ENCODE results near the gene EGLN2.
"Not testable (repeated sequence)": the region's sequence is repeated elsewhere in the genome, so short reads cannot be mapped to it uniquely, and the experiment has no call there.

EGLN2 gene

DNA sequence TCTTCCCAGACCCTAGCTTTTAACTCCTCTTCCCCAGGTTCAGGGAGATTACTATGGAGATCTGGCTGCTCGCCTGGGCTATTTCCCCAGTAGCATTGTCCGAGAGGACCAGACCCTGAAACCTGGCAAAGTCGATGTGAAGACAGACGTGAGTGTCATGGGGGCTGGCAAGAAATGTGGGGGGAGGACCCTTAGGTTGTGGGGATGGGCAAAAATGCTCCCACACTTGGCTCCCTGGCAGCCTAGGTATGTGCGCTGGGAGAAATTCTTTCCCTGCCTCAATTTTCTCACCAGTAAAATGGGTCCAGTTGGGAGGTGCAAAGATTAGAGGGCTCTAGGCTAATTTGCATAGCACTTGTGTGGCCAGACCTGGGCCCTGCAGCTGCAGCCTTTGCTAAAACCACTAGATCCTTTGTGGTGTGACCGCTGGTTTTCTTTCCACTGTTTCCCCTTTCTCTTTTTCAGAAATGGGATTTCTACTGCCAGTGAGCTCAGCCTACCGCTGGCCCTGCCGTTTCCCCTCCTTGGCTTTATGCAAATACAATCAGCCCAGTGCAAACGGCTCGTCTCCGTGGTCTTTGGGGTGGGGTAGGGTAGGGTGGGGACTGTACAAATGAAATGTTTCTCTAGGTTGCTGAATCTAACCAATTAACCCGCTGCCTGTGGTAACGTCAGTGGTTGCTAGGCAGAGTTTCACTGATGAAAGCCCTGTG lies 21.9 kb upstream of the EGLN2 start:
- peak; percentile 85 to 90 for DNase-seq

DNA sequence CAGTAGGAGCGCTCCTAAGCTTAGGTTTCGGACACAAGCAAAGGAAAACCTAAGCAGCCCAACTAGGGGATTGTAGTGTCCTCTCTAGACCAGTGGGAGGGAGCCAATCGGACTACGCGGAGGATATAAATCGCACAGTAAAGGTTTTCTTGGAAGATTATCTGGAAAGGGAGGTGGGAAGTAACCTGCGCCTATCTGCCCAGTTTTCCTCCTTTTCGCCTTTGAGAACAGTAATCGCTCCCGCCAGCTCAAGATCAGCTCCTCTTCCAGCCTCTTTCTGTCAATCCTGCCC lies 21.4 kb upstream of the EGLN2 start:
- DNase-seq, result no peak

DNA sequence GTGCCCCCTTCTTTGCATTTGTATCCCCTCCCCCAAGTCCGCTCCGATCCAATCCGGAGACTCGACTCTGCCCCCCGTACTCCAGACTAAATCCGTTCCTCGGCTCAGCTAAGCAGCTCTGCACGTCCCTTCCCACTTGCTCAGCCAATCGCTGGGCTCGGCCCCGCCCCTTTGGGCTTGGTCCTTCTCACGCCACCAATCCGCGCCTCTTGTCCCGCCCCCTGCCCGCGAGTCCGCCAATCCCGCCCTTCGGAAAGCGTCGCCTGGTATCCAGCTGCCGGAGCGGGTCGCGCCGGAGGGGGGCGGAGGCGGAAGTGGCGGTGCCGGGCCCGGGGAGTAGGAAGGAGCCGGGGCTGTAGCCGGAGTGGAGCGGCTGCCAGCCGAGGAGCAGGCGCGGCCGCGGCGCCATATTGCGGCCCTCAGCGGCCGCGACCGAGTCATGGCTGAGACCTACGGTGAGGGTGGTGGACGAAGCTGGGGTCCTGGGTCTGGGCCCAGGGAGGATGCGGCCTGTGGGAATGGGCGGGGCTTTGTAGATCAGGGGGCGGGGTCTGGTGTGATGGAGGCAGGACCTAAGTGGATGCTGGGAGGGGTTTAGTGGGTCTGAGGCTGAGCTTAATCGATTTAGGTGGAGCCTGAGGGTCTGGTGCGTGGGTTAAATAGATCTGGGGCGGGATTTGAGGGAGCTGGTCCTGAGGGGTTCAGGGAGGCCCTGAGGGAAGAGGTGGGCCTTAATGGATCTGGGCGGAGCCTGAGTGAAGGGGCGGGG lies 20.9 kb upstream of the EGLN2 start, which contains the start of gene RAB4B:
RAB4B (plus strand) TSS at position 311 of the 769 bp plus-strand sequence; CDS start at position 440, 129 bp downstream.
- peak; percentile 100 for DNase-seq

DNA sequence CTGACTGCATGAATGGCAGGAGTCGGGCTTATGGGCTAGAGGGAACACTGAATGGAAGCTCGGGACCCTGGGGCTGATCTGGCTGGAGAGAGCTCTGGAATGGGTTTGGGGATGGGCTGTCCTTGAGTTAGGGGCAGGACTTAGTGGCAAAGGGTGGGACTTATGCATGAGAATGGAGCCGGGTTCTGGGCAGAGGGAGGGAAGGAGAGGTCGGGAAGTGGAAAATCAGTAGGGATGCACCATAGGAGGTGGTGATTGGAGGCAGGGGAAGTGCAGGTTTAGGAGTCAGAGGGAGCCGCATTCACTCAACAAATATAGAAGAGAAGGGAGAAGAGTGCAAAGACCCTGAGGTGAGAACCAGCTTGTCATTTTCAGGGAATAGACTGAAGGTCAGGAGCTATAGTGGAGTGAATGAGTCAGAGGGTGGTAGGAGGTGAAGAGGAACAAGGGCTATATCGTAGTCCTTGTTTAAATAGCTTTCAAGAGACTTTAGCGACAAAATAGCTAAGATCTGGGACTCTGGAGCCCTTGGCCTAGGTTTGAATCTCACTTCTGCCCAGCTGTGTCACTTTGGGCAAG lies 20.2 kb upstream of the EGLN2 start:
- no peak for DNase-seq

DNA sequence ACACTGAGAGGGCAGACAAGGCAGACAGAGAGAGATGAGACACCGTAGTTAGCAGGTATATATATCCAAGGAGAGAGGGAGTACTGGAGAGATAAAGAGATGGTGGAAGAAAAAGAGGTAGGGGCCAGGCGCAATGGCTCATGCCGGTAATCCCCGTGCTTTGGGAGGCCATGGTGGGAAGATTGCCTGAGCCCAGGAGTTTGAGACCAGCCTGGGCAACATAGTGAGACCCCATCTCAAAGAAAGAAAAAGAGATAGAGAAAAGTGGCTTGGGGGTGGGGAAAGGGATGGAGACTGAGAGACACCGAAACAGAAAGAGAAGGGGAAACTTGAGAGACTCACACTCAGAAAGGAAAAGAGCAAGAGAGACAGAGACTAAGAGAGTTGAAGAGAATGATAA lies 18.4 kb upstream of the EGLN2 start:
- no peak for DNase-seq

DNA sequence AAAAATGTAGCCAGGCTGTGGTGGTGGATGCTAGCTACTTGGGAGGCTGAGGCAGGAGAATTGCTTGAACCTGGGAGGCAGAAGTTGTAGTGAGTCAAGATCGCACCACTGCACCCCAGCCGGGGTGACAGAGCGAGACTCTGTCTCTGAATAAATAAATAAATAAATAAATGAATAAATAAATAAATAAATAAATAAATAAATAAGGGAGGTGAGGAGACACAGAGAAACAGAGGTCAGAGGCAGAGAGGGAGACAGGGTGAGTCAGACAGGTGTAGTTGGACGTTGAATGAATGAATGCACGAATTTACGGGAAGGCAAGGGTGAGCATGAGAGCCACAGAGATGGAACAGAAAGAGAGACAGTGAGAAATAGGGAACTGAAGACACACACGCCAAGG lies 17.9 kb upstream of the EGLN2 start:
- no peak for DNase-seq

DNA sequence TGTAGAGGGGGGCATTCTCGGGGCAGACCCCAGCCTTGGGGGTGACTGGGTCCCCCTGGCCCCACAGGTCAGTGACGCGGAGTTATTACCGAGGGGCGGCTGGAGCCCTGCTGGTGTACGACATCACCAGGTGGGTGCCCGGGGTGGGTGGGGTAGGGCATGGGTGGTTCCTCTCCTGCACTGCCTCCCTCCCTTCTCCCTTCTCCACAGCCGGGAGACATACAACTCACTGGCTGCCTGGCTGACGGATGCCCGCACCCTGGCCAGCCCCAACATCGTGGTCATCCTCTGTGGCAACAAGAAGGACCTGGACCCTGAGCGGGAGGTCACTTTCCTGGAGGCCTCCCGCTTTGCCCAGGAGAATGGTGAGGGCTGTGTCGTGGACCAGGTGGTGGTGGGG lies 15.3 kb upstream of the EGLN2 start:
- no peak for DNase-seq

DNA sequence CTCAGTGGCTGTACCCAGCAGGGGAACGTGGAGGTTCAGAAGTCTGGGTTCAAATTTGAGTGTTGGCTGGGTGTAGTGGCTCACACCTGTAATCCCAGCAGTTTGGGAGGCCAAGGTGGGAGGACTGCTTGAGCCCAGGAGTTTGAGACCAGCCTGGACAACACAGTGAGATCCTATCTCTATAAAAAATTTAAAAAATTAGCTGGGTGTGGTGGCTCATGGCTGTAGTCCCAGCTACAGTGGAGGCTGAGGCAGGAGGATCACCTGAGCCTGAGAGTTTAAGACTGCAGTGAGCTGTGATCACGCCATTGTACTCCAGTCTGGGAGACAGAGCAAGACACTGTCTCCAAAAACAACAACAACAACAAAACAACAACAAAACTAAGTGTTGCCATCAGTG lies 14.8 kb upstream of the EGLN2 start:
- DNase-seq, result not testable (repeated sequence)

DNA sequence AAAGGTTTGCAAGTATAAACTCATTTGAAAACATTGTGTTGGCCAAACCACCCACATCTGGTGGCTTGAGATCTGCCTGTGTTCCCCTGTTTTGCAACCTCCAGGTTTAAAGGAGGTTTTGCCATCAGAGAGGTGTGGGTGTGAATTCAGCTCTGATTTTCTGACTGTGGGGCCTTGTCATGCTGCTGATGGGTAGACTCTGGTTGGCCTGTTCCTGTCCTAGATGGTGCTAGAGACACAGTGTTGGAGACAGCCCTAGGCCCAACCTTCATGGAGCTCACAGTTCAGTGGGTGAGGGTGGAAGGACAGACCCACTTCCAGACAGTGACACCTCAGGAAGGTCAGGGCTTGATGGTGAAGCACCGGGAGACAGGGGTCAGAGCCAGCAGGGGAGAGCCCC lies 13.5 kb upstream of the EGLN2 start:
- no peak for DNase-seq

DNA sequence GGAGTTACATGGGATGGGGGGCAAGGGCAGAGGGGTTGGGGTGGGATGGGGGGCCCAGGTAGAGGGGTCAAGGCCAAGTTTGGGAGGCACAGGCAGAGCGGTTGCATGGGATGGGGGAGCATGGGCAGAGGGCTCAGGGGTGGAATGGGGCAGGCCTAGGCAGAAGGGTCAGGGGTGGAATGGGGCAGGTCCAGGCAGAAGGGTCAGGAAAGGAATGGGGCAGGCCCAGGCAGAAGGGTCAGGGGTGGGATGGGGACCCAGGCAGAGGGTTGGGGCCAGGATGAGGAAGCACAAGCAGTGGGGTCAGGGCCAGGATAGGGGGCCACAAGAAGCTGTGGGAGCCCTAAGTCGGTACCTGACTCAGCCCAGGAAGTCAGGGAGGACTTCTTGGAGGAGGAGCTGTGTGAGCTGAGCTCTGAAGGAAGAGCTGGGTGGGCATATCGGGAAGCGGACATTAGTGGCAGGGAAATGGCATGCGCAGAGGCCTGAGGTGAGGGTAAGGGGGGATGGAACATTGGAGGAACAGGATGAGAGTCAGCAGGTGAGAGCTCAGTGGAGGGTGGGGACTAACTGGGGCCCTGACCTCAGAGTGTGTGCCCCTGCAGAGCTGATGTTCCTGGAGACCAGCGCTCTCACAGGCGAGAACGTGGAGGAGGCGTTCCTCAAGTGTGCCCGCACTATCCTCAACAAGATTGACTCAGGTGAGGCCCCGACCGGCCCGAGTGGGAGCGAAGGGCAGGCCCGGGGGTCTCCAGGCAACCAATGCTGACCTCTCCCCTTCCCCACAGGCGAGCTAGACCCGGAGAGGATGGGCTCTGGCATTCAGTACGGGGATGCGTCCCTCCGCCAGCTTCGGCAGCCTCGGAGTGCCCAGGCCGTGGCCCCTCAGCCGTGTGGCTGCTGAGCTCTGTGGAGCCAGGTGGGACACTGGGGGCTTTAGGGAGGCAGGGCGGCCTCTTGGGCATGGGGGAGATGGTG lies 12.6 kb upstream of the EGLN2 start:
- DNase-seq, result no peak

DNA sequence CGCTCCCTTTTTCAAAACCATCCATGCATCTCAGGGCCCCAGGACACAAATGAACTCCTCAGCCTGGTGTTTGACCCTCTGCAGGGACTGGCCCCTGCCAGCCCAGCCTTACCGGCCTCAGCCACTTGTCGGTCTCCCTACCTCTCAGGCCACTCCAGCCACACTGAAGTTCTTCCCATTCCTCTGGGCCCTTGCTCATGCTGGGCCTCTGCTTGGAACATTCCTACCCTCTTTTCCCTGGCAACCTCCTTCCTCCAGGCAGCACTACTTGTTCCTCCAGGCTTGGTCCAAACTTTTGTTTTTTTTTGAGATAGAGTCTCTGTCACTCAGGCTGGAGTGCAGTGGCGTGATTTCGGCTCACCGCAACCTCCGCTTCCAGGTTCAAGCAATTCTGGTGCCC lies 7.6 kb upstream of the EGLN2 start:
- DNase-seq, result no peak

DNA sequence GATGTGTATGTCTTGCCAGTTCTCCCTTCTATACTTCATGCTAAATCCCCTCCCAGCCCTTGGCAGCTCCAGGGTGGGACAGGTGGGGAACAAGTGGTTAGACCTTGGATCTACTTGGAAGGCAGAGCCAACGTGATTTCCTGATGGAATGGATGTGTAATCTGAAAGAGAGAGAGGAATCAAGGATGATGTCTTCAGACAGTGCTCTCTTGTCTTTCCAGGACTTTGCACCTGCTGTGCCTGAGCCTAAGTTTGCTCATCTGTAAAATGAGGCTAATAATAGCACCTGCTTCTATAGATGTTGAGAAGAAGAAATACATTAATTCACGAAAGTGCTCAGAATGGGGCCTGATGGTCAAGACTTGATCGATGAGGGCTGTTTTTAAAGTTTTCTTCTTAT lies 7.0 kb upstream of the EGLN2 start:
- DNase-seq, result no peak

DNA sequence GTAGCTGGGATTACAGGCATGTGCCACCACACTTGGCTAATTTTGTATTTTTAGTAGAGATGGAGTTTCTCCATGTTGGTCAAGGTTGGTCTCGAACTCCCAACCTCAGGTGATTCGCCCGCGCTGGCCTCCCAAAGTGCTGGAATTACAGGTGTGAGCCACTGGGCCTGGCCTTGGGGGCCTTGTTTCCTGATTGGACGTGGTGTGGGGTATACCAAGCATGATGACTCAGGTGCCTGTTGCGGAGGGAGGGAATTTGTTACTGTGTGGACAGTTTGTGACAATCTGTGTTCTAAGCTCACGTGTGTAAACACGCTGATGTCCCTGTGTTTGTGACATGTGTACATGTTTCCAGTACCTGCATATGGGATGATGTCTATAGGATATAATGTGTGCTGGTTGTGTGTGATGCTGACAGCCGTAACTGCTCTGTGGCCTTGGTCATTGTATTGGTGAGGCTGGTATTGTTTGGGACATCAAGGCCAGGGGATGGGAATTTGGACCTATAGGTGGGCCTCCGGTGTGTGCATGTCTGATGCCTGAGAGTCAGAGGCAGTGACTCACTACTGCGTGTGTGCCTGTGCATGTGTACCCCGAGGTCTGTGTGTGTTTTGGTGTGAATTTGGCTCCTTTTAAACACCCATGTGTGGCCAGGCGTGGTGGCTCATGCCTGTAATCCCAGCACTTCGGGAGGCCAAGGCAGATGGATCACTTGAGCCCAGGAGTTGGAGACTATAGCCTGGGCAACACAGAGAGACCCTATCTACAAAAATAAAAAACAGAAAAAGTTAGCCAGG lies 1.6 kb upstream of the EGLN2 start:
- no peak for DNase-seq

DNA sequence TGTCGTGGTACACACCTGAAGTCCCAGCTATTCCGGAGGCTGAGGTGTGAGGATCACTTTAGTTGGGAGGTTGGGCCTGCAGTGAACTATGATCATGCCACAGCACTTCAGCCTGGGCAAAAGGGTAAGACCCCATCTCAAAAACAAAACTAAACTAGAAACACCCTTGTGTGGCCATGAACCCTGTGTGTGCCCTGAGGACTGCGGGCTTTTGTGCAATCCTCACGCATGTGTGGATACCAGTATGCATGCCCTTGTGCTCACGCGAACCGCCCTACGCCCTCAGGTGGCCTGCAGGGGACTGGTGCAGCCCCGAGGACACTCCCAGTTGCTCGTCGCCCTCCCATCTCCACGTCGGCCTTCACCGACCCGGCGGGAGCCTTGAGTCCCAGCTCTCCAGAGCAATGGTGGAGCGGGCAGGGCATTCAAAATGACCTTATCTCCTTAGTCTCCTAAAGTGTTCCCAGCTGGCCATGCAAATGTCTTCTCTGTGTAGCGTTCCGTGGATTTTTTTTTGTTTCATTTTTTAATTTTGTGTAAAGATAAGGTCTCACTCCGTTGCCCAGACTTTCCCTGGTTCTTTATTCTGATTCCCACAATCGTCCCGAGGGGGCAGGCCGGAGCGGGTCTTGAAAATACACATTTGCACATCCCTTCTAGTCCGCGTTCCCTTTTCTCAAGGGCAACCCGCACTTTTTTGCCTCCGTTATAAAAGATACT lies 868 bp upstream of the EGLN2 start:
- peak; percentile 47 to 53 for DNase-seq

DNA sequence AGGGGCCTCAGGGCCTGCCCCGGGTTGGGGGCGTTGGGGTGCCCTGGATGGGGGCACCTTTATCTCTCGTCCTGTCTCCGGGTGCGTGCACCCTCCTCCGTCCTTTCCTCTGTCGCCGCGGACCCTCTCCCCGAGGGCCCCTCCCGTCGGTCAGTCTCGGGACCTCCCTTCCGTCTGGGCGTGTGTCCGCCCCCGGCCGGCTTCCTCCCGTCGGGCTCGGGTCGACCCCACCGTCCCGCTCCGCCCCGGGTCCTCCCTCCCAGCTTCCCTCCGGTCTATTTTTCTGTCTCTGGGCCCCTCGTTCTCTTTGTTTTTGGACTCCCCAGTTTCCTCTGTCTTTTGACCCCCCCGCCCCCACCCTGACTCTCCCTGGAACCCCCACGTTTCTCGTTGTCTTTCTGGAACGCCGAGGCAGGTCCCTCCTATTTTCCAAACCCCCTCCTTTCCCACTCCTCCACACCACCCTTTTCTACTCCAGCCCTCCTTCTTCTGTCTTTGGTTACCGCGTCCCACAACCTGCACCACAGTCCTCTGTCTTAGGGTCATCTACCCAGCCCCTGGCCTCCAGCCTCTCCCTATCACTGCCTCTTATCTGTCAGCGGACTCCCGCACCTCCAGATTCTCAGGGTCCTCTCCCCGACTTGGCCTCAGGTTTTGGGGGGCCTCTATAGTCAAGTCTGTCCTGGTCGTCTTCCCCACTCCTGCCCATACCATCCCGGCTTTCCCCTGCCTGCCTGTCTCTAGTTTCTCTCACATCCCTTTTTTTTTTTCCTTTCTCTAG lies 757 bp downstream of the EGLN2 start:
- DNase-seq, result no peak

DNA sequence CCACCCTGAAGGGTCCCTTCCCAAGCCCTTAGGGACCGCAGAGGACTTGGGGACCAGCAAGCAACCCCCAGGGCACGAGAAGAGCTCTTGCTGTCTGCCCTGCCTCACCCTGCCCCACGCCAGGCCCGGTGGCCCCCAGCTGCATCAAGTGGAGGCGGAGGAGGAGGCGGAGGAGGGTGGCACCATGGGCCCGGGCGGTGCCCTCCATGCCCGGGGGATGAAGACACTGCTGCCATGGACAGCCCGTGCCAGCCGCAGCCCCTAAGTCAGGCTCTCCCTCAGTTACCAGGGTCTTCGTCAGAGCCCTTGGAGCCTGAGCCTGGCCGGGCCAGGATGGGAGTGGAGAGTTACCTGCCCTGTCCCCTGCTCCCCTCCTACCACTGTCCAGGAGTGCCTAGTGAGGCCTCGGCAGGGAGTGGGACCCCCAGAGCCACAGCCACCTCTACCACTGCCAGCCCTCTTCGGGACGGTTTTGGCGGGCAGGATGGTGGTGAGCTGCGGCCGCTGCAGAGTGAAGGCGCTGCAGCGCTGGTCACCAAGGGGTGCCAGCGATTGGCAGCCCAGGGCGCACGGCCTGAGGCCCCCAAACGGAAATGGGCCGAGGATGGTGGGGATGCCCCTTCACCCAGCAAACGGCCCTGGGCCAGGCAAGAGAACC lies 1.5 kb downstream of the EGLN2 start:
- DNase-seq, result no peak

DNA sequence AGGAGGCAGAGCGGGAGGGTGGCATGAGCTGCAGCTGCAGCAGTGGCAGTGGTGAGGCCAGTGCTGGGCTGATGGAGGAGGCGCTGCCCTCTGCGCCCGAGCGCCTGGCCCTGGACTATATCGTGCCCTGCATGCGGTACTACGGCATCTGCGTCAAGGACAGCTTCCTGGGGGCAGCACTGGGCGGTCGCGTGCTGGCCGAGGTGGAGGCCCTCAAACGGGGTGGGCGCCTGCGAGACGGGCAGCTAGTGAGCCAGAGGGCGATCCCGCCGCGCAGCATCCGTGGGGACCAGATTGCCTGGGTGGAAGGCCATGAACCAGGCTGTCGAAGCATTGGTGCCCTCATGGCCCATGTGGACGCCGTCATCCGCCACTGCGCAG lies 2.0 kb downstream of the EGLN2 start:
- no peak for DNase-seq

DNA sequence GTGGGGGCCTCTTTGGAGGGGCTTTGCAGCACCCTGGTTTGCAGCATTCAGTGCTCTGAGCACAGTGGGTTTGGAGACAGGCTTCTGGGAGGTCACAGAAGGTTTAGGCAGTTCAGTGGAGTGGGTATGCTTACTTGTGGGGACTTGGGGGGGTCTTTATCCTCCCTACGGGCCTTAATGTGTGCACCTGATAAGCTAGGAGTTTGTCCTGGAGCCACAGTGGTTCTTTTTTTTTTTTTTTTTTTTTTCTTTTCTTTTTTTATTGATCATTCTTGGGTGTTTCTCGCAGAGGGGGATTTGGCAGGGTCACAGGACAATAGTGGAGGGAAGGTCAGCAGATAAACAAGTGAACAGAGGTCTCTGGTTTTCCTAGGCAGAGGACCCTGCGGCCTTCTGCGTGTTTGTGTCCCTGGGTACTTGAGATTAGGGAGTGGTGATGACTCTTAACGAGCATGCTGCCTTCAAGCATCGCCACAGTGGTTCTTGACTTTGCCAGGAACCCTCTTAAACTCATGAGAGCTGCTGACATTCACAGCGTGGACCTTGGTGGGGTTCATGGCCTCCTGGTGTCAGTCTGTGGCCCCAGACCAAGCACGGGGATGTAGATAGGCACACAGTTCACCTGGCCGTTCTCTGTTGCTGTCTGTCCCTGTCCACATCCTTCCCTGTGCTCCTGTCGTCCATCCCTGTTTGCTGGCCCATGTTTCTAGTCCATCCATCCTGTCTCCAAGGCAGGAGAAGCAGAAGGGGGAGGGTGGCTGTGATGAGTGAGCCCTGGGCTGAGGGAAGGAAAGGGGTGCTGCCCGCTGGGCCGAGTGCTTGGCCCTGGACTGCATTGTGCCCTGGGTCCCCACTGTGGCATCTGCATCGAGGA lies 2.7 kb downstream of the EGLN2 start:
- DNase-seq, result no peak

All from NCI-H1930 (cell line).